ENCODE measurements around the gene FLOT2. TPM values are rescaled to one million over a fixed set of nuclear protein-coding genes. Genes with fewer than 3 reads are reported as not detected.

Gene FLOT2
- total RNA-seq, 1 experiment from 2014 or later, result 118 TPM

- Histone ChIP-seq H3K36me3 (ENCODE audit: low read depth) (peaks cover 35% of the 10 kb centered on the region), H3K4me2 (no peak overlapping the region), H3K27ac (no peak overlapping the region), H2AFZ (no peak overlapping the region), H4K20me1 (ENCODE audit: insufficient read depth) (peaks cover 70% of the 10 kb centered on the region), H3K4me3 (no peak overlapping the region), H3K9me2 (ENCODE audit: insufficient read depth) (no peaks in the 10 kb centered on the region), H3K9me3 (ENCODE audit: insufficient read depth, low read depth) (no peaks in the 10 kb centered on the region), H3F3A (ENCODE audit: insufficient read depth, low read depth) (peaks cover 48% of the 10 kb centered on the region), H3K79me2 (ENCODE audit: low read depth) (peaks cover 98% of the 10 kb centered on the region), H3K27me3 (ENCODE audit: insufficient read depth, low read depth) (no peaks in the 10 kb centered on the region), H3K4me1 (replicated peaks; ENCODE audit: insufficient read depth) (peaks cover 27% of the 10 kb centered on the region)
- DNase-seq, result no peak
- ChIA-PET CTCF (no interaction called here), POLR2A (ENCODE audit: unreplicated experiment) (no interaction called here)
- BruUV-seq (replicated peaks), result no TSS peak
- intact Hi-C loops (cut with micrococcal nuclease; ENCODE audit: unreplicated experiment), result no loop called here
- TF ChIP-seq CTCF (conservative IDR thresholded peaks at IDR 0.05), result no peak
- no peak for TF ChIP-seq EZH2 (IDR thresholded peaks at IDR 0.05; ENCODE audit: low read depth)
These were observed 43.7 kb upstream of the FLOT2 start for GRCh38 chr17:28941251-28941650.

GRCh38 chr17:28940675-28941074 is 43.1 kb upstream of the FLOT2 start:
- no peaks in the 10 kb centered on the region for H3K9me3 ChIP-seq (ENCODE audit: insufficient read depth, low read depth)
- no peaks in the 10 kb centered on the region for H3K9me2 ChIP-seq (ENCODE audit: insufficient read depth)
- peaks cover 68% of the 10 kb centered on the region for H4K20me1 ChIP-seq (ENCODE audit: insufficient read depth)
- no peak for TF ChIP-seq EZH2 (IDR thresholded peaks at IDR 0.05; ENCODE audit: low read depth)
- no peak for TF ChIP-seq CTCF (conservative IDR thresholded peaks at IDR 0.05)
- peaks cover 30% of the 10 kb centered on the region for H3K36me3 ChIP-seq (ENCODE audit: low read depth)
- no peaks in the 10 kb centered on the region for H3K27me3 ChIP-seq (ENCODE audit: insufficient read depth, low read depth)
- ChIA-PET POLR2A (ENCODE audit: unreplicated experiment) (no interaction called here), CTCF (no interaction called here)
- no peak overlapping the region for H2AFZ ChIP-seq
- H3K4me1 ChIP-seq (replicated peaks; ENCODE audit: insufficient read depth), result peaks cover 29% of the 10 kb centered on the region
- H3K4me3 ChIP-seq, result no peak overlapping the region
- peaks cover 46% of the 10 kb centered on the region for H3F3A ChIP-seq (ENCODE audit: insufficient read depth, low read depth)
- peaks cover 98% of the 10 kb centered on the region for H3K79me2 ChIP-seq (ENCODE audit: low read depth)
- H3K27ac ChIP-seq, result no peak overlapping the region
- no peak overlapping the region for H3K4me2 ChIP-seq
- BruUV-seq (replicated peaks), result no TSS peak
- intact Hi-C loops (cut with micrococcal nuclease; ENCODE audit: unreplicated experiment), result no loop called here
- no peak for DNase-seq

- no TSS peak for BruUV-seq (replicated peaks)
- intact Hi-C loops (cut with micrococcal nuclease; ENCODE audit: unreplicated experiment), result no loop called here
- CTCF ChIA-PET, result no interaction called here
- POLR2A ChIA-PET (ENCODE audit: unreplicated experiment), result no interaction called here
- no peaks in the 10 kb centered on the region for H3K9me2 ChIP-seq (ENCODE audit: insufficient read depth)
- no peak overlapping the region for H3K4me2 ChIP-seq
- peaks cover 46% of the 10 kb centered on the region for H3F3A ChIP-seq (ENCODE audit: insufficient read depth, low read depth)
- peaks cover 68% of the 10 kb centered on the region for H4K20me1 ChIP-seq (ENCODE audit: insufficient read depth)
- peaks cover 27% of the 10 kb centered on the region; the same call in 1 of the 2 replicates for H3K36me3 ChIP-seq (ENCODE audit: low read depth)
- H3K4me1 ChIP-seq (replicated peaks; ENCODE audit: insufficient read depth), result peaks cover 29% of the 10 kb centered on the region
- no peaks in the 10 kb centered on the region for H3K9me3 ChIP-seq (ENCODE audit: insufficient read depth, low read depth)
- H3K27me3 ChIP-seq (ENCODE audit: insufficient read depth, low read depth), result no peaks in the 10 kb centered on the region
- H3K27ac ChIP-seq, result no peak overlapping the region
- no peak for TF ChIP-seq CTCF (conservative IDR thresholded peaks at IDR 0.05)
- no peak for TF ChIP-seq EZH2 (IDR thresholded peaks at IDR 0.05; ENCODE audit: low read depth)
- H3K79me2 ChIP-seq (ENCODE audit: low read depth), result peaks cover 98% of the 10 kb centered on the region
- no peak overlapping the region for H3K4me3 ChIP-seq
- DNase-seq, result no peak
- no peak overlapping the region for H2AFZ ChIP-seq
These were observed 42.6 kb upstream of the FLOT2 start for GRCh38 chr17:28940142-28940541.

Measured in PC-9 (cell line).